Measurements from ENCODE around the gene AKR1B15. TPM values are rescaled to one million over a fixed set of nuclear protein-coding genes. Genes with fewer than 3 reads are reported as not detected.

The AKR1B15 gene
- polyA plus RNA-seq, 1 of the 3 experiments (the other 2 are of a cell fraction) = not detected

DNA sequence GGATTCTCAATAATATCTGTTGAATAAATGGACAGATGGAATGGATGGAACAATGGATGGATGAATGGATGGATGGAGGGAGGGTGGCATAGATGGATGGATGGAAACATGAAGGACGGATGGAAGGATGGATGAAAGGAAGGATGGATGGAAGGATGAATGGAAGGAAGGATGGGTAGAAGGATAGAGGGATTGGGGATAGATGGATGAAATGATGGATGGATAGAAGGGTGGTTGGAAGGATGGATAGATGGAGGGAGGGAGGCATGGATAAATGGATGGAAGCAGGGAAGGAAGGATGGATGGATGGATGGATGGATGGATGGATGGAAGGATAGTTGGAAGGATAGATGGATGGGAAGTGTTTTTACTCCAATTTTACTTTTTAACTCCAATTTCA lies 35.4 kb downstream of the AKR1B15 start:
- H3K4me2 ChIP-seq = no peak overlapping the region
- DNase-seq = no peak
- no peak overlapping the region for H2AFZ ChIP-seq (ENCODE audit: low read depth)
- no peak overlapping the region for H3K27ac ChIP-seq (ENCODE audit: low read depth in 2 of 2, low read length in 1 of 2)
- CTCF ChIA-PET = interaction anchor here (1.0 to 1.9 kb wide), 3 partner anchors 22 to 70 kb away, joined by 3 to 8 read pairs (median 3); no protein-coding TSS in a partner anchor
- H3K27me3 ChIP-seq (ENCODE audit: insufficient read depth) = peaks cover 34% of the 10 kb centered on the region; the same call in 1 of the 2 replicates
- H3K36me3 ChIP-seq (replicated peaks in 1 of 2; ENCODE audit: control insufficient read depth in 1 of 2, insufficient read depth in 2 of 2, low read length in 1 of 2) = no peaks in the 10 kb centered on the region
- no peaks in the 10 kb centered on the region for H4K20me1 ChIP-seq (ENCODE audit: insufficient read depth)
- no peaks in the 10 kb centered on the region for H3K79me2 ChIP-seq (ENCODE audit: insufficient read depth)
- H3K9ac ChIP-seq = no peak overlapping the region
- no peak for TF ChIP-seq GATA2 (CRISPR knock-in tag; IDR thresholded peaks at IDR 0.05)
- TF ChIP-seq EZH2phosphoT487 (IDR thresholded peaks at IDR 0.05; ENCODE audit: borderline replicate concordance, low read depth) = no peak
- TF ChIP-seq FOXJ3 (CRISPR knock-in tag; IDR thresholded peaks at IDR 0.05) = no peak
- no peaks in the 10 kb centered on the region; a peak in 1 of 4 replicates for H3K4me1 ChIP-seq (ENCODE audit: control insufficient read depth in 1 of 2, insufficient read depth in 2 of 2, low read depth in 1 of 2, low read length in 1 of 2)
- H3K9me2 ChIP-seq = no peaks in the 10 kb centered on the region
- H3F3A ChIP-seq (replicated peaks; ENCODE audit: insufficient read depth) = no peaks in the 10 kb centered on the region
- H3K9me3 ChIP-seq = no peaks in the 10 kb centered on the region
- 16% methylated on average over 1 of the region's 1 CpG for WGBS (ENCODE audit: low lambda C conversion rate)
- no peak overlapping the region for H3K4me3 ChIP-seq (ENCODE audit: low read depth in 2 of 2, low read length in 1 of 2)
- POLR2A ChIA-PET = no interaction called here

DNA sequence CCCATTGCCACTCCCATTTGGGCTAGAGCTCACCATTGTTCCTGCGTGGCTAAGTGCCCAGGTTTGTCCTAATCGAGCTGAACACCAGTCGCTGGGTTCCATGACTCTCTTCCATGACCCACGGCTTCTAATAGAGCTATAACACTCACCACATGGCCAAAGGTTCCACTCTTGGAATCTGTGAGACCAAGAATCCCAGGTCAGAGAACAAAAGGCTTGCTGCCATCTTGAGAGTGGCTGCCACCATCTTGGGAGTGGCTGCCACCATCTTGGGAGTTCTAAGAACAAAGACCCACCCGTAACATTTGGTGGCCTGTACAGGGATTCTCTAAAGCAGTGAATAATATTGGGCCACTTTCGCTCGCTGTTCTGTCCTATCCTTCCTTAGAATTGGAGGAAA lies 37.0 kb downstream of the AKR1B15 start:
- Histone ChIP-seq H3K36me3 (replicated peaks in 1 of 2; ENCODE audit: control insufficient read depth in 1 of 2, insufficient read depth in 2 of 2, low read length in 1 of 2) (no peaks in the 10 kb centered on the region), H3K9me2 (no peaks in the 10 kb centered on the region), H3K9me3 (no peaks in the 10 kb centered on the region), H2AFZ (ENCODE audit: low read depth) (no peak overlapping the region), H3K27ac (ENCODE audit: low read depth in 2 of 2, low read length in 1 of 2) (no peak overlapping the region), H3K79me2 (ENCODE audit: insufficient read depth) (no peaks in the 10 kb centered on the region), H3K4me1 (ENCODE audit: control insufficient read depth in 1 of 2, insufficient read depth in 2 of 2, low read depth in 1 of 2, low read length in 1 of 2) (no peaks in the 10 kb centered on the region; a peak in 1 of 4 replicates), H3K4me3 (ENCODE audit: low read depth in 2 of 2, low read length in 1 of 2) (no peak overlapping the region), H3K9ac (no peak overlapping the region), H3K27me3 (ENCODE audit: insufficient read depth) (peaks cover 18% of the 10 kb centered on the region; the same call in 1 of the 2 replicates), H3K4me2 (no peak overlapping the region), H3F3A (replicated peaks; ENCODE audit: insufficient read depth) (no peaks in the 10 kb centered on the region), H4K20me1 (ENCODE audit: insufficient read depth) (no peaks in the 10 kb centered on the region)
- no peak for TF ChIP-seq MEF2A (IDR thresholded peaks at IDR 0.05; ENCODE audit: borderline replicate concordance, low read depth)
- ChIA-PET CTCF (interaction anchor here (0.7 to 1.9 kb wide), 3 partner anchors 21 to 72 kb away, joined by 3 to 8 read pairs (median 3); no protein-coding TSS in a partner anchor), POLR2A (no interaction called here)
- 23% methylated on average over 7 of the region's 7 CpGs for WGBS (ENCODE audit: low lambda C conversion rate)
- DNase-seq = no peak

DNA sequence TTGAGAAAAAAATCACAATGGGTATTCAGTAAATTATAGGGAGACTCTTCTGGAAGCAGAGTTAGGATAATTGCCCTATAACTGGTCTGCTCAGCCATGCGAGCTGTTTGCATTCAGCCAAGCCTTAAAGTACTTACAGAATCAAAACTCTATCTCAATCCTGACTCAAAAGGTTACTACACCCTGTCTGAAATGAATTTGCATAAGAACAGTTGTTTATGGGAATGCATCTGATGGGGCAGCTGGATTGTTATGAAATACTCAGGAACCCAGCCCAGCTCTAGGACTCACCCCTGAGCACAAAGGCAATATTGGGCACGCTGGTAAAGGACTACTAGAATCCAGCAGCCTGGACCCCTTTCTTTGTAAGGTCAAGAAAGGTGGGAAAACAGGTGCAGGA lies 38.8 kb downstream of the AKR1B15 start:
- Histone ChIP-seq H3K27me3 (ENCODE audit: insufficient read depth) (peaks cover 8% of the 10 kb centered on the region; the same call in 1 of the 2 replicates), H3K9me3 (no peaks in the 10 kb centered on the region), H2AFZ (ENCODE audit: low read depth) (no peak overlapping the region), H3K36me3 (replicated peaks in 1 of 2; ENCODE audit: control insufficient read depth in 1 of 2, insufficient read depth in 2 of 2, low read length in 1 of 2) (no peaks in the 10 kb centered on the region), H3K9ac (no peak overlapping the region), H3K4me2 (no peak overlapping the region), H3F3A (replicated peaks; ENCODE audit: insufficient read depth) (no peaks in the 10 kb centered on the region), H4K20me1 (ENCODE audit: insufficient read depth) (no peaks in the 10 kb centered on the region), H3K4me1 (ENCODE audit: control insufficient read depth in 1 of 2, insufficient read depth in 2 of 2, low read depth in 1 of 2, low read length in 1 of 2) (no peaks in the 10 kb centered on the region; a peak in 1 of 4 replicates), H3K4me3 (ENCODE audit: low read depth in 2 of 2, low read length in 1 of 2) (no peak overlapping the region), H3K9me2 (no peaks in the 10 kb centered on the region), H3K79me2 (ENCODE audit: insufficient read depth) (no peaks in the 10 kb centered on the region), H3K27ac (ENCODE audit: low read depth in 2 of 2, low read length in 1 of 2) (no peak overlapping the region)
- ChIA-PET POLR2A (no interaction called here), CTCF (interaction anchor here (1.0 kb wide), 1 partner anchor 19 kb away, joined by 3 read pairs; no protein-coding TSS in a partner anchor)
- DNase-seq = no peak
- 17% methylated on average over 2 of the region's 2 CpGs for WGBS (ENCODE audit: low lambda C conversion rate)
- no peak for TF ChIP-seq POLR2AphosphoS5 (IDR thresholded peaks at IDR 0.05; ENCODE audit: low read depth, low read length)
- no peak for TF ChIP-seq MXI1 (IDR thresholded peaks at IDR 0.05; ENCODE audit: low read depth, low read length)
- TF ChIP-seq, protein P1, sequence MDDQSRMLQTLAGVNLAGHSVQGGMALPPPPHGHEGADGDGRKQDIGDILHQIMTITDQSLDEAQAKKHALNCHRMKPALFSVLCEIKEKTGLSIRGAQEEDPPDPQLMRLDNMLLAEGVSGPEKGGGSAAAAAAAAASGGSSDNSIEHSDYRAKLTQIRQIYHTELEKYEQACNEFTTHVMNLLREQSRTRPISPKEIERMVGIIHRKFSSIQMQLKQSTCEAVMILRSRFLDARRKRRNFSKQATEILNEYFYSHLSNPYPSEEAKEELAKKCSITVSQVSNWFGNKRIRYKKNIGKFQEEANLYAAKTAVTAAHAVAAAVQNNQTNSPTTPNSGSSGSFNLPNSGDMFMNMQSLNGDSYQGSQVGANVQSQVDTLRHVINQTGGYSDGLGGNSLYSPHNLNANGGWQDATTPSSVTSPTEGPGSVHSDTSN (IDR thresholded peaks at IDR 0.05) = no peak
- TF ChIP-seq, protein P2, sequence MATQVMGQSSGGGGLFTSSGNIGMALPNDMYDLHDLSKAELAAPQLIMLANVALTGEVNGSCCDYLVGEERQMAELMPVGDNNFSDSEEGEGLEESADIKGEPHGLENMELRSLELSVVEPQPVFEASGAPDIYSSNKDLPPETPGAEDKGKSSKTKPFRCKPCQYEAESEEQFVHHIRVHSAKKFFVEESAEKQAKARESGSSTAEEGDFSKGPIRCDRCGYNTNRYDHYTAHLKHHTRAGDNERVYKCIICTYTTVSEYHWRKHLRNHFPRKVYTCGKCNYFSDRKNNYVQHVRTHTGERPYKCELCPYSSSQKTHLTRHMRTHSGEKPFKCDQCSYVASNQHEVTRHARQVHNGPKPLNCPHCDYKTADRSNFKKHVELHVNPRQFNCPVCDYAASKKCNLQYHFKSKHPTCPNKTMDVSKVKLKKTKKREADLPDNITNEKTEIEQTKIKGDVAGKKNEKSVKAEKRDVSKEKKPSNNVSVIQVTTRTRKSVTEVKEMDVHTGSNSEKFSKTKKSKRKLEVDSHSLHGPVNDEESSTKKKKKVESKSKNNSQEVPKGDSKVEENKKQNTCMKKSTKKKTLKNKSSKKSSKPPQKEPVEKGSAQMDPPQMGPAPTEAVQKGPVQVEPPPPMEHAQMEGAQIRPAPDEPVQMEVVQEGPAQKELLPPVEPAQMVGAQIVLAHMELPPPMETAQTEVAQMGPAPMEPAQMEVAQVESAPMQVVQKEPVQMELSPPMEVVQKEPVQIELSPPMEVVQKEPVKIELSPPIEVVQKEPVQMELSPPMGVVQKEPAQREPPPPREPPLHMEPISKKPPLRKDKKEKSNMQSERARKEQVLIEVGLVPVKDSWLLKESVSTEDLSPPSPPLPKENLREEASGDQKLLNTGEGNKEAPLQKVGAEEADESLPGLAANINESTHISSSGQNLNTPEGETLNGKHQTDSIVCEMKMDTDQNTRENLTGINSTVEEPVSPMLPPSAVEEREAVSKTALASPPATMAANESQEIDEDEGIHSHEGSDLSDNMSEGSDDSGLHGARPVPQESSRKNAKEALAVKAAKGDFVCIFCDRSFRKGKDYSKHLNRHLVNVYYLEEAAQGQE (IDR thresholded peaks at IDR 0.05; ENCODE audit: low read depth, low read length) = no peak
- TF ChIP-seq SMC3 (IDR thresholded peaks at IDR 0.05; ENCODE audit: low read depth, low read length) = no peak
- TF ChIP-seq RFX5 (IDR thresholded peaks at IDR 0.05; ENCODE audit: low read length) = no peak
- no peak for TF ChIP-seq TAF1 (IDR thresholded peaks at IDR 0.05; ENCODE audit: borderline replicate concordance, low read depth, low read length)
- TF ChIP-seq, protein P3, sequence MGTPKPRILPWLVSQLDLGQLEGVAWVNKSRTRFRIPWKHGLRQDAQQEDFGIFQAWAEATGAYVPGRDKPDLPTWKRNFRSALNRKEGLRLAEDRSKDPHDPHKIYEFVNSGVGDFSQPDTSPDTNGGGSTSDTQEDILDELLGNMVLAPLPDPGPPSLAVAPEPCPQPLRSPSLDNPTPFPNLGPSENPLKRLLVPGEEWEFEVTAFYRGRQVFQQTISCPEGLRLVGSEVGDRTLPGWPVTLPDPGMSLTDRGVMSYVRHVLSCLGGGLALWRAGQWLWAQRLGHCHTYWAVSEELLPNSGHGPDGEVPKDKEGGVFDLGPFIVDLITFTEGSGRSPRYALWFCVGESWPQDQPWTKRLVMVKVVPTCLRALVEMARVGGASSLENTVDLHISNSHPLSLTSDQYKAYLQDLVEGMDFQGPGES (IDR thresholded peaks at IDR 0.05; ENCODE audit: low read depth, low read length) = no peak
- TF ChIP-seq FOXM1 (IDR thresholded peaks at IDR 0.05; ENCODE audit: low read depth) = no peak
- no peak for TF ChIP-seq ELF1 (IDR thresholded peaks at IDR 0.05)
- TF ChIP-seq, protein P4, sequence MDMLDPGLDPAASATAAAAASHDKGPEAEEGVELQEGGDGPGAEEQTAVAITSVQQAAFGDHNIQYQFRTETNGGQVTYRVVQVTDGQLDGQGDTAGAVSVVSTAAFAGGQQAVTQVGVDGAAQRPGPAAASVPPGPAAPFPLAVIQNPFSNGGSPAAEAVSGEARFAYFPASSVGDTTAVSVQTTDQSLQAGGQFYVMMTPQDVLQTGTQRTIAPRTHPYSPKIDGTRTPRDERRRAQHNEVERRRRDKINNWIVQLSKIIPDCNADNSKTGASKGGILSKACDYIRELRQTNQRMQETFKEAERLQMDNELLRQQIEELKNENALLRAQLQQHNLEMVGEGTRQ (IDR thresholded peaks at IDR 0.05; ENCODE audit: borderline replicate concordance, low read depth, low read length) = no peak
- no peak for TF ChIP-seq EZH2phosphoT487 (IDR thresholded peaks at IDR 0.05; ENCODE audit: borderline replicate concordance, low read depth)

Data from SK-N-SH (cell line).